ENCODE measurements around the gene CTDSP1. TPM values are rescaled to one million over a fixed set of nuclear protein-coding genes. Genes with fewer than 3 reads are reported as not detected.

CTDSP1 gene
- total and polyA plus RNA-seq, 8 donors: 54.2 to 90.8 (median 76.3) TPM

DNA sequence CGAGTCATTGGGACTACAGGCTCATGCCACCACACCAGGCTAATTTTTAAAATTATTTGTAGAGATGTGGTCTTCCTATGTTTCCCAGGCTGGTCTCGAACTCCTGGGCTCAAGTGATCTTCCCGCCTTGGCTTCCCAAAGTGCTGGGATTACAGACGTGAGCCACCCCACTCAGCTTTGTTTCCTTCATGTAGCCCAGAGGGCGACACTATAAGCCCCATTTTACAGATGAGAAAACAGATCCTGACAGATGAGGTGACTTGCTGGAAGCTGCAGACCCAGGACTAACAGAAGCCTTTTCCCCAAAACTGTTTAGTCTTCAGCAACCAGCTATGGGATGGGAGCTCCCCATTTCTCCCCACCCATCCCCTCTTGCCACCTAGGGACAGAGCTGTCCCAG, 7.2 kb upstream of the CTDSP1 start:
- FAIRE-seq (no peak), DNase-seq (no peak), ATAC-seq (no peak)
- Histone ChIP-seq H3K4me3 (no peak overlapping the region), H3K9me3 (no peaks in the 10 kb centered on the region), H3K27ac (no peak overlapping the region), H3K4me1 (peaks cover 0 to 11% (median 5%) of the 10 kb centered on the region in 3 donors), H3K36me3 (no peaks in the 10 kb centered on the region), H3K27me3 (no peaks in the 10 kb centered on the region)
- intact Hi-C loops (cut with DNase I): loop anchor here in 2 of 3 donors (5.0 to 10.0 kb wide), 2 partner anchors 118 to 120 kb away; partner anchors contain the start of genes AAMP (in 2 of the 2) and PNKD (in 2 of the 2)
- 81 to 92% methylated on average over 5 of the region's 5 CpGs for WGBS, 2 donors
- TF ChIP-seq, protein P1, sequence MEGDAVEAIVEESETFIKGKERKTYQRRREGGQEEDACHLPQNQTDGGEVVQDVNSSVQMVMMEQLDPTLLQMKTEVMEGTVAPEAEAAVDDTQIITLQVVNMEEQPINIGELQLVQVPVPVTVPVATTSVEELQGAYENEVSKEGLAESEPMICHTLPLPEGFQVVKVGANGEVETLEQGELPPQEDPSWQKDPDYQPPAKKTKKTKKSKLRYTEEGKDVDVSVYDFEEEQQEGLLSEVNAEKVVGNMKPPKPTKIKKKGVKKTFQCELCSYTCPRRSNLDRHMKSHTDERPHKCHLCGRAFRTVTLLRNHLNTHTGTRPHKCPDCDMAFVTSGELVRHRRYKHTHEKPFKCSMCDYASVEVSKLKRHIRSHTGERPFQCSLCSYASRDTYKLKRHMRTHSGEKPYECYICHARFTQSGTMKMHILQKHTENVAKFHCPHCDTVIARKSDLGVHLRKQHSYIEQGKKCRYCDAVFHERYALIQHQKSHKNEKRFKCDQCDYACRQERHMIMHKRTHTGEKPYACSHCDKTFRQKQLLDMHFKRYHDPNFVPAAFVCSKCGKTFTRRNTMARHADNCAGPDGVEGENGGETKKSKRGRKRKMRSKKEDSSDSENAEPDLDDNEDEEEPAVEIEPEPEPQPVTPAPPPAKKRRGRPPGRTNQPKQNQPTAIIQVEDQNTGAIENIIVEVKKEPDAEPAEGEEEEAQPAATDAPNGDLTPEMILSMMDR (IDR thresholded peaks at IDR 0.05): no peak

DNA sequence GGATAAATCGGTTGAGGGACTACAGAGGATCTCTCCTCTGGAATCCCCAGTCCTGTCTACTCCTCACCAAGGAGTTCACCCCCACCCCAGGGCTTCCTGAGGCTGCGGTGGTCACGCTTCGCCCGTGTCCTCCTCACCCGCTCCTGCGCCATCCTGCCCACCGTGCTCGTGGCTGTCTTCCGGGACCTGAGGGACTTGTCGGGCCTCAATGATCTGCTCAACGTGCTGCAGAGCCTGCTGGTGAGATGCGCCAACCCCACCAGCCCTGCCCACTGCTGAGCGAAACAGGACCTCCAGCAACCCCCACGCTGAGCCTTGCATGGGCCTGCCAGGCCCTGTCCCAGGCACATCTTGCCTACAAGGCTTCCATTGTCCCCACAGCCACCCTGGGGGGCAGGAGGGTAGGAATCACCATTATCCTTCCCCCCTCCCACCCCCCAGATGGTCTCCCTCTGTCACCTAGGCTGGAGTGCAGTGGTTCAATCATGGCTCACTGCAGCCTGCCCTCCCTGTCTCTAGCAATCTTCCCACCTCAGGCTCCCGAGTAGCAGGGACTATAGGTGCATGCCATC, 6.7 kb upstream of the CTDSP1 start:
- FAIRE-seq: no peak
- H3K4me3 ChIP-seq: no peak overlapping the region
- H3K4me1 ChIP-seq: peaks cover 2 to 13% (median 7%) of the 10 kb centered on the region in 3 donors
- no peaks in the 10 kb centered on the region for H3K9me3 ChIP-seq
- no peaks in the 10 kb centered on the region for H3K27me3 ChIP-seq
- 85 to 86% methylated on average over 16 of the region's 16 CpGs for WGBS, 2 donors
- H3K36me3 ChIP-seq: no peaks in the 10 kb centered on the region
- ATAC-seq: no peak
- intact Hi-C loops (cut with DNase I): loop anchor here in 2 of 3 donors (5.0 to 10.0 kb wide), 2 partner anchors 118 to 121 kb away; partner anchors contain the start of genes AAMP (in 2 of the 2) and PNKD (in 2 of the 2)
- H3K27ac ChIP-seq: no peak overlapping the region
- TF ChIP-seq, protein P1 (IDR thresholded peaks at IDR 0.05): no peak
- peak in 1 of 6 donors; percentile 70 for DNase-seq

DNA sequence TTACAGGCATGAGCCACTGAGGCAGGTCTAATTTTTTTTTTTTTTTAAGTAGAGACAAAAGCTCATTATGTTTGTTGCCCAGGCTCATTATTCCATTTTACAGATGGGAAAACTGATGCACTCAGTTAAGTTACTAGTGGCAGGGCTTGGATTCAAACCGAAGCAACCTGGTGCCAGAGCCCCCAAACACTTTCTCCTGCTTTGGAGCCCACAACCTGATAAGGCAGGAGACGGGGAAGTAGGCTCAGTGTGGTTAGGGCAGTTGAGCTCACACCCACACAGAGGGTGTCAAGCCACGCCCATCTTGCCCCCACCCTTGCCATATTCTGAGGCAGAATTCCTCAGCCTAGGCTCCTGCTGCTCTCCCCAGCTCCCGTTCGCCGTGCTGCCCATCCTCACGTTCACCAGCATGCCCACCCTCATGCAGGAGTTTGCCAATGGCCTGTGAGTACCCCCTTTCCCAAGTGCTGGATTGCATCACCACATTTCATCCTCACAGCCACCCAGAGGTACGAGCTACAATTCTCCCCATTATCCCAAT, 5.8 kb upstream of the CTDSP1 start:
- 81 to 82% methylated on average over 8 of the region's 8 CpGs for WGBS, 2 donors
- DNase-seq: peak in 1 of 6 donors; percentile 38
- Histone ChIP-seq H3K4me1 (peaks cover 4 to 14% (median 10%) of the 10 kb centered on the region in 3 donors), H3K4me3 (no peak overlapping the region), H3K36me3 (no peaks in the 10 kb centered on the region), H3K9me3 (no peaks in the 10 kb centered on the region), H3K27me3 (no peaks in the 10 kb centered on the region), H3K27ac (no peak overlapping the region)
- TF ChIP-seq, protein P1 (IDR thresholded peaks at IDR 0.05): no peak
- intact Hi-C loops (cut with DNase I): loop anchor here in 2 of 3 donors (5.0 to 10.0 kb wide), 2 partner anchors 119 to 122 kb away; partner anchors contain the start of genes AAMP (in 2 of the 2) and PNKD (in 2 of the 2)
- FAIRE-seq: no peak
- no peak for ATAC-seq

DNA sequence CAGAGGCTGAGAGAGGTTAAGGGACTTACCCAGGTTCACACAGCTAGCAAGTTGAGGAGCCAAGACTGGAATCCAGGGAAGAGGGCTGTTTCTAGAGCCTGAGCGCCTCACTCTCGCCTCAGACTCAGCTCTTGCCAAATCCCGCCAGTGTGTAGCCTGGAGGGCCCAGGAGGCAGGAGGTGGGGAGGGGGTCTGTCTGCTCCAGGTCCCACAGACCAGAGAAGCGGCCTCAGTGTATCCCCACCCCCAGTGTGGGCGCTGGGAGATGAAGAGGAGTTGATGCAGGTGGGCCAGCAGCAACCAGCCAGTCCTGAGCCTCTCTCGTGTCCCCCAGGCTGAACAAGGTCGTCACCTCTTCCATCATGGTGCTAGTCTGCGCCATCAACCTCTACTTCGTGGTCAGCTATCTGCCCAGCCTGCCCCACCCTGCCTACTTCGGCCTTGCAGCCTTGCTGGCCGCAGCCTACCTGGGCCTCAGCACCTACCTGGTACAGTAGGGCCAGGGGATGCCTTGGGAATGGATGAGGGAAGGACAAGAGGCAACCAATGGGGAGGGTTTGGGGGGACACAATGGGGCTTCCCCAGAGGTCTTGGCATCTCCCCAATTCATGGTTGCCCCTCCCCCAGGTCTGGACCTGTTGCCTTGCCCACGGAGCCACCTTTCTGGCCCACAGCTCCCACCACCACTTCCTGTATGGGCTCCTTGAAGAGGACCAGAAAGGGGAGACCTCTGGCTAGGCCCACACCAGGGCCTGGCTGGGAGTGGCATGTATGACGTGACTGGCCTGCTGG, 5.2 kb upstream of the CTDSP1 start:
- intact Hi-C loops (cut with DNase I): loop anchor here in 2 of 3 donors (5.0 to 10.0 kb wide), 2 partner anchors 120 to 122 kb away; partner anchors contain the start of genes AAMP (in 2 of the 2) and PNKD (in 2 of the 2)
- DNase-seq (peak in 5 of 6 donors; percentile 28 to 79 (median 48)), ATAC-seq (no peak), FAIRE-seq (no peak)
- Histone ChIP-seq H3K4me1 (peaks cover 4 to 14% (median 10%) of the 10 kb centered on the region in 3 donors), H3K27ac (no peak overlapping the region), H3K36me3 (no peaks in the 10 kb centered on the region), H3K4me3 (no peak overlapping the region), H3K9me3 (no peaks in the 10 kb centered on the region), H3K27me3 (no peaks in the 10 kb centered on the region)
- WGBS, 2 donors: 90 to 92% methylated on average over 13 of the region's 13 CpGs
- TF ChIP-seq, protein P1 (IDR thresholded peaks at IDR 0.05): no peak

Measured in pancreas (tissue), 10 donors.